CD14-positive monocyte (primary cell): ENCODE measurements around the gene UGDH. TPM values are rescaled to one million over a fixed set of nuclear protein-coding genes. Genes with fewer than 3 reads are reported as not detected.
A peak's percentile ranks its signal among the peaks of the same experiment; 100 is the strongest.

Source experiments
- DNase-seq, 3 donors: peaks; one replicate each; pipeline ENCODE4 v3.0.0-alpha.2; 2011 to 2022
- H2AFZ ChIP-seq: 2 replicates; pipeline ENCODE4 v1.6.0; 2012; ENCODE audit warnings: mild to moderate bottlenecking, low read depth, low read length, inconsistent platforms; ENCODE audit not compliant: insufficient read depth, poor library complexity, severe bottlenecking
- H3K27ac ChIP-seq, 2 donors: 1 replicate in 1 of 2; 2 replicates in 1 of 2; pipeline ENCODE4 v1.5.1; 2012 to 2013; ENCODE audit warnings: low read length in 2 of 2, control low read depth in 1 of 2, inconsistent platforms in 1 of 2, low read depth in 1 of 2, mild to moderate bottlenecking in 1 of 2
- H3K27me3 ChIP-seq, 2 donors: one replicate each; pipeline versions ENCODE4 v1.6.0 to v1.6.1; 2011 to 2013; ENCODE audit warnings: low read length in 2 of 2; ENCODE audit not compliant: control insufficient read depth in 2 of 2, insufficient read depth in 2 of 2
- H3K36me3 ChIP-seq, 2 donors: replicated peaks in 1 of 2; 1 replicate in 1 of 2; 2 replicates in 1 of 2; pipeline versions ENCODE4 v1.5.1 to v1.6.1; 2012 to 2013; ENCODE audit warnings: low read length in 2 of 2, control low read depth in 1 of 2, inconsistent platforms in 1 of 2, mild to moderate bottlenecking in 1 of 2; ENCODE audit not compliant: insufficient read depth in 2 of 2, control insufficient read depth in 1 of 2
- H3K4me1 ChIP-seq, 2 donors: 1 replicate in 1 of 2; 2 replicates in 1 of 2; pipeline versions ENCODE4 v1.5.1 to v1.6.1; 2012 to 2013; ENCODE audit warnings: low read length in 2 of 2, control low read depth in 1 of 2, inconsistent platforms in 1 of 2, mild to moderate bottlenecking in 1 of 2, moderate library complexity in 1 of 2; ENCODE audit not compliant: insufficient read depth in 2 of 2, control insufficient read depth in 1 of 2
- H3K4me2 ChIP-seq: replicated peaks from 2 replicates; pipeline ENCODE3; 2012; ENCODE audit warnings: low read length, moderate library complexity, mild to moderate bottlenecking; ENCODE audit not compliant: poor library complexity, severe bottlenecking; ENCODE audit errors: extremely low read depth
- H3K4me3 ChIP-seq, 3 experiments: fragments of 200-600 bp in 1 of 3; sonication (generic) in 1 of 3; replicated peaks in 1 of 3; 1 replicate in 2 of 3; 2 replicates in 1 of 3; pipeline ENCODE4 v1.5.1; 2011 to 2013; ENCODE audit warnings: low read length in 3 of 3, mild to moderate bottlenecking in 3 of 3, control low read depth in 2 of 3, low read depth in 2 of 3, inconsistent platforms in 1 of 3, moderate library complexity in 1 of 3
- H3K79me2 ChIP-seq: 2 replicates; pipeline ENCODE4 v1.6.0; 2012; ENCODE audit warnings: mild to moderate bottlenecking, control low read depth, inconsistent platforms, low read length, moderate library complexity; ENCODE audit not compliant: insufficient read depth
- H3K9ac ChIP-seq: 2 replicates; pipeline ENCODE4 v1.6.0; 2017; ENCODE audit warnings: low read length, mild to moderate bottlenecking; ENCODE audit not compliant: insufficient read depth, poor library complexity, severe bottlenecking
- H3K9me3 ChIP-seq, 2 donors: replicated peaks in 1 of 2; 1 replicate in 1 of 2; 2 replicates in 1 of 2; pipeline versions ENCODE4 v1.5.1 to v1.6.1; 2012 to 2013; ENCODE audit warnings: low read length in 2 of 2, control low read depth in 1 of 2; ENCODE audit not compliant: control insufficient read depth in 1 of 2, insufficient read depth in 1 of 2
- H4K20me1 ChIP-seq: 2 replicates; pipeline ENCODE4 v1.6.0; 2012; ENCODE audit warnings: mild to moderate bottlenecking, low read length, control low read depth, moderate library complexity; ENCODE audit not compliant: insufficient read depth
- H3K27ac Mint-ChIP-seq, 7 donors: one replicate each; pipeline ENCODE4 v1.8.0; 2020; ENCODE audit warnings: mild to moderate bottlenecking in 7 of 7, mixed read lengths in 7 of 7, moderate library complexity in 6 of 7, inconsistent platforms in 2 of 7
- H3K27me3 Mint-ChIP-seq, 3 donors: one replicate each; pipeline ENCODE4 v1.8.0; 2021 to 2022; ENCODE audit warnings: low read depth in 3 of 3, mild to moderate bottlenecking in 3 of 3, mixed read lengths in 3 of 3, moderate library complexity in 3 of 3, inconsistent platforms in 1 of 3
- H3K36me3 Mint-ChIP-seq, 2 donors: one replicate each; pipeline ENCODE4 v1.8.0; 2020; ENCODE audit warnings: mixed read lengths in 2 of 2, inconsistent platforms in 1 of 2, mild to moderate bottlenecking in 1 of 2
- H3K4me1 Mint-ChIP-seq: one replicate; pipeline ENCODE4 v1.8.0; 2020; ENCODE audit warnings: mild to moderate bottlenecking, mixed read lengths
- H3K4me3 Mint-ChIP-seq, 2 donors: one replicate each; pipeline ENCODE4 v1.8.0; 2020; ENCODE audit warnings: mild to moderate bottlenecking in 2 of 2, mixed read lengths in 2 of 2, moderate library complexity in 1 of 2
- H3K9me3 Mint-ChIP-seq, 7 donors: one replicate each; pipeline ENCODE4 v1.8.0; 2020 to 2022; ENCODE audit warnings: mixed read lengths in 7 of 7, mild to moderate bottlenecking in 6 of 7, moderate library complexity in 6 of 7, inconsistent platforms in 2 of 7
- WGBS: methylation state at CpG from one replicate; pipeline ENCODE4 v1.1.5; 2013; ENCODE audit warnings: missing lambda C conversion rate; ENCODE audit not compliant: insufficient coverage; 5-methylcytosine and 5-hydroxymethylcytosine counted together
- intact Hi-C, 2 donors: fragments of 100-400 bp; cut with micrococcal nuclease; formaldehyde crosslinking; loops; one replicate each; pipeline versions ENCODE4 v1.15.0 to v1.15.1; 2023
- polyA plus RNA-seq, 3 donors: library from polyadenylated mRNA; depleted of rRNA in 1 of 3; unstranded in 2 of 3; stranded (reverse) in 1 of 3; fragments of 300-500 nt in 2 of 3; fragments of >200 nt in 1 of 3; fragmentation: Illumina TruSeq in 2 of 3; gene quantifications; 1 replicate in 2 of 3; 2 replicates in 1 of 3; pipeline ENCODE4 v1.2.3, GENCODE V29; 2012 to 2021
- TF ChIP-seq, protein P1 (sequence below): fragments of 200-600 bp; IDR thresholded peaks from one replicate; pipeline ENCODE4 v1.8.0; 2022; ENCODE audit warnings: antibody characterized with exemption, mild to moderate bottlenecking

The UGDH gene
- polyA plus RNA-seq, 3 donors: 4.6 to 19.7 (median 16.7) TPM

DNA sequence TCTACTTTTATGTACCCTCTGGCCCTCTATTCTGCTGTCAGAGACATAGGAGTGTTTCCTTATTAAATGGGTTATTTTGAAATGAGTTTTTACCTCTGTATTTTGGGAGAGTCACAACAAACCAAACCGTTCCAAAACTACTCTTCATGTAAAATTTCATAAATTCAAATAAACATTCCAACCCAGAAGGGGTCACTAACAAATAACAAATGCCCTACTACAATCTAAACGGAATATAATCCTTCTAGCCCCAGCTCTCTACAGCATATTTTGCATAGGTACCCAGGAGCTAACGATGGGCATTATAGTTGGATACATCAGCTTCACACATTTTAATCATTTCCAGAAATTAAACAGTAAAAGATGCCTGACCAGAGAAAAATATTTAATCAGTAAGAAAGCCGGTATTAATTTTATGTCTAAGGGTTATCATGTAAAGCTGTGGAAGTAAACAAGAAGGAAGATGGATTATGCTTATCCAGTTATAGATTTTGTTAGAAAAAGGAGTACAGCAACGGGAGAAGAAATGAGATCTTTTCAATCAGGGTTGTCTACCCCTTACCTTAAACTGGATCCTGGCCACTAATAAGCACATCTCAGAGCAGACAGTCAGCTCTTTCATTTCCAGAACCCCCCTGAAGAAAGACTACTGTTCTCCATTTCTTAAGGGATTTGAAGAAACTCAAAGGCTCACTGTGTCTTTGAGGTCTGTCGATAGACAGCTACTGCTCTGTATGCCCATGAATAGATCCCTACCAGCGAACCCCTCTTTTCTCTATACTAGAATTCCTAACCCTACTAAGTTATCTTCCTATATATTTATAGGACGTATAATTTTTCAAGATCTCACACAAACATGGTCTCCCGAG, 1.2 kb downstream of the UGDH start:
- peaks cover 0 to 3% of the 10 kb centered on the region in 2 donors for H3K9me3 ChIP-seq
- intact Hi-C loops: loop anchor here (5.0 to 10.0 kb wide), 4 partner anchors 44 to 111 kb away; partner anchors contain the start of genes SMIM14 (in 2 of the 2), LIAS (in 1 of the 2) and RPL9 (in 1 of the 2)
- no peaks in the 10 kb centered on the region for H3K36me3 ChIP-seq
- no peaks in the 10 kb centered on the region for H4K20me1 ChIP-seq
- H3K27me3 Mint-ChIP-seq: peaks cover 0 to 2% (median 0%) of the 10 kb centered on the region in 3 donors
- no CpG with 5 or more reads among the region's 9 CpGs for WGBS
- H3K9ac ChIP-seq: peak overlapping the region; percentile 89
- H3K4me3 Mint-ChIP-seq: peak overlapping the region; percentile 99 to 100
- no peak for DNase-seq
- peaks cover 5 to 6% of the 10 kb centered on the region in 2 donors for H3K36me3 Mint-ChIP-seq
- no peak overlapping the region for H3K27ac ChIP-seq
- H3K27me3 ChIP-seq: no peaks in the 10 kb centered on the region
- peaks cover 22% of the 10 kb centered on the region for H3K4me1 Mint-ChIP-seq
- peak overlapping the region; percentile 97 for H2AFZ ChIP-seq
- H3K9me3 Mint-ChIP-seq: peaks cover 5 to 9% (median 7%) of the 10 kb centered on the region in 7 donors
- H3K4me1 ChIP-seq: peaks cover 17 to 19% of the 10 kb centered on the region in 2 donors
- peak overlapping the region; percentile 81 for H3K4me2 ChIP-seq
- peak overlapping the region; percentile 71 to 83 (median 83) for H3K4me3 ChIP-seq
- H3K79me2 ChIP-seq: peaks cover 32% of the 10 kb centered on the region
- TF ChIP-seq, protein P1, sequence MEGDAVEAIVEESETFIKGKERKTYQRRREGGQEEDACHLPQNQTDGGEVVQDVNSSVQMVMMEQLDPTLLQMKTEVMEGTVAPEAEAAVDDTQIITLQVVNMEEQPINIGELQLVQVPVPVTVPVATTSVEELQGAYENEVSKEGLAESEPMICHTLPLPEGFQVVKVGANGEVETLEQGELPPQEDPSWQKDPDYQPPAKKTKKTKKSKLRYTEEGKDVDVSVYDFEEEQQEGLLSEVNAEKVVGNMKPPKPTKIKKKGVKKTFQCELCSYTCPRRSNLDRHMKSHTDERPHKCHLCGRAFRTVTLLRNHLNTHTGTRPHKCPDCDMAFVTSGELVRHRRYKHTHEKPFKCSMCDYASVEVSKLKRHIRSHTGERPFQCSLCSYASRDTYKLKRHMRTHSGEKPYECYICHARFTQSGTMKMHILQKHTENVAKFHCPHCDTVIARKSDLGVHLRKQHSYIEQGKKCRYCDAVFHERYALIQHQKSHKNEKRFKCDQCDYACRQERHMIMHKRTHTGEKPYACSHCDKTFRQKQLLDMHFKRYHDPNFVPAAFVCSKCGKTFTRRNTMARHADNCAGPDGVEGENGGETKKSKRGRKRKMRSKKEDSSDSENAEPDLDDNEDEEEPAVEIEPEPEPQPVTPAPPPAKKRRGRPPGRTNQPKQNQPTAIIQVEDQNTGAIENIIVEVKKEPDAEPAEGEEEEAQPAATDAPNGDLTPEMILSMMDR: no peak
- H3K27ac Mint-ChIP-seq: peak overlapping the region in 2 of 7 donors; percentile 46 to 86

DNA sequence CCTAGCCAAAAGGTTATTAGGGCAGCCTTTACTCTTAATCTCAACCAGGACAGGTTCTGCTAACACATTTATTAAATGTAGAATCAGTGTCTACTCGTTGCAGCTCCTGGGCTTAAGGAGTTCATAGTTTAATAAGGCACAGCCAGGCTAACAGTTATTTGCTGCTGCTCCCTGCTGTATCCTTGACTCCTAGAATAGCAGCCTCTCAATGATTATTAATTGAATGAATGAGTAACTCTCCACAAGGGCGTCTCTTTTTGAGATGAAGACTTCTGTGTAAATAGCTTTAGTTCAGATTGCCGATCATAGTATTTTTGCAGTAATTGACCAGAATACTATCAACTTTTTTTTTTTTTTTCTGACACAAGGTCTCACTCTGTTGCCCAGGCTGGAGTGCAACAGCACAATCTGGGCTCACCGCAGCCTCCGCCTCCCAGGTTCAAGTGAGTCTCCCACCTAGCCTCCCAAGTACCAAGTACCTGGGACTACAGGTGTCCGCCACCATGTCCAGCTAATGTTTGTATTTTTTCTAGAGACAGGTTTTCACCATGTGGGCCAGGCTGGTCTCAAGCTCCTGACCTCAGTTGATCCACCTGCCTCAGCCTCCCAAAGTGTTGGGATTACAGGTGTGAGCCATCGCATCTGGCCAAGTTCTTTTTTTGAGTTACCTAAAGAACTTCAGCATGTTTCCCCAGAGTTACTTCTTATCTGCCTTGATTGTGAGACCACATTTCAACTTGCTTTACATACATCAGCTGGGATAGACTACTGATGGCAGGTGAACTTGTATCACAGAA, 2.9 kb downstream of the UGDH start:
- H3K9me3 ChIP-seq: no peaks in the 10 kb centered on the region
- H3K9ac ChIP-seq: no peak overlapping the region
- H3K36me3 ChIP-seq: peaks cover 0 to 7% of the 10 kb centered on the region in 2 donors
- intact Hi-C loops: loop anchor here in 1 of 2 donors (10.0 kb wide), 1 partner anchor 60 kb away; no protein-coding TSS in a partner anchor
- no peaks in the 10 kb centered on the region for H3K27me3 ChIP-seq
- H3K4me3 ChIP-seq: no peak overlapping the region
- no peak overlapping the region for H3K4me2 ChIP-seq
- no peak overlapping the region for H3K27ac Mint-ChIP-seq
- H4K20me1 ChIP-seq: no peaks in the 10 kb centered on the region
- peaks cover 0 to 2% (median 0%) of the 10 kb centered on the region in 3 donors for H3K27me3 Mint-ChIP-seq
- peaks cover 22% of the 10 kb centered on the region for H3K4me1 Mint-ChIP-seq
- peaks cover 17 to 19% of the 10 kb centered on the region in 2 donors for H3K4me1 ChIP-seq
- peaks cover 32% of the 10 kb centered on the region for H3K79me2 ChIP-seq
- TF ChIP-seq, protein P1: no peak
- H3K36me3 Mint-ChIP-seq: peaks cover 1 to 4% of the 10 kb centered on the region in 2 donors
- H2AFZ ChIP-seq: no peak overlapping the region
- no peak for DNase-seq
- H3K4me3 Mint-ChIP-seq: no peak overlapping the region
- H3K27ac ChIP-seq: no peak overlapping the region
- no peaks in the 10 kb centered on the region for H3K9me3 Mint-ChIP-seq
- WGBS: 100% methylated on average over 1 of the region's 7 CpGs
